Muscle layer of colon (tissue), 2 donors: ENCODE results near the gene SYS1.

Experiments used
- H3K27ac ChIP-seq: one replicate; pipeline ENCODE4 v1.7.0; 2013; ENCODE audit warnings: low read depth, mild to moderate bottlenecking, low read length, moderate library complexity
- H3K27me3 ChIP-seq, 2 donors: one replicate each; pipeline ENCODE4 v1.7.0; 2013; ENCODE audit warnings: low read length in 2 of 2, mild to moderate bottlenecking in 2 of 2; ENCODE audit not compliant: insufficient read depth in 2 of 2, control insufficient read depth in 1 of 2
- H3K36me3 ChIP-seq: one replicate; pipeline ENCODE4 v1.7.0; 2013; ENCODE audit warnings: mild to moderate bottlenecking, low read length; ENCODE audit not compliant: insufficient read depth
- H3K4me1 ChIP-seq: one replicate; pipeline ENCODE4 v1.7.0; 2013; ENCODE audit warnings: mild to moderate bottlenecking, low read length; ENCODE audit not compliant: insufficient read depth
- H3K4me3 ChIP-seq, 2 donors: one replicate each; pipeline ENCODE4 v1.7.0; 2013; ENCODE audit warnings: low read length in 2 of 2, low read depth in 1 of 2, mild to moderate bottlenecking in 1 of 2, moderate library complexity in 1 of 2
- H3K9ac ChIP-seq: one replicate; pipeline ENCODE4 v1.7.0; 2013; ENCODE audit warnings: low read length
- H3K9me3 ChIP-seq: one replicate; pipeline ENCODE4 v1.7.0; 2013; ENCODE audit warnings: mild to moderate bottlenecking, low read length
- donor health status: abdominal sarcoma.
- donor health status: Adenocarcinoma of cecum.

Gene SYS1

DNA sequence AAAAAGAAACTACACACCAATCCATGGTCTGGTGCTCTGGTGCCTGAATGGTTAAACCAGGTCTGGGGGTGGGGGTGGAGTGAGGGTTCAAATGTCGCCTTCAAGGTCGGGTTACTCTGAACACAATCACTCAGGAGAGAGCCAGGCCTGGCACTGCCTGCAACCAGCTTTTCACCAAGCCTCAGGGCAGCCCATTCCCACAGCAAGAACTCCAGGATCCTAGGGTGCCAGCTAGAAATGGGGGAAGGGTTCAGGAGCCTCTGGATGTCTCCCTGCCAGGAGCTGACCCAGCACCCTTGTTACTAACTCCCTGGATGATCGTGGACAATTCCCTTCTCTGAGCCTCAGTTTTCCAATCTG is 21.4 kb upstream of the SYS1 start:
- Histone ChIP-seq H3K4me3 (peak overlapping the region in 1 of 2 donors; percentile 90), H3K36me3 (peaks cover 14% of the 10 kb centered on the region), H3K9me3 (no peaks in the 10 kb centered on the region), H3K27ac (peak overlapping the region; percentile 89), H3K4me1 (peaks cover 94% of the 10 kb centered on the region), H3K27me3 (no peaks in the 10 kb centered on the region), H3K9ac (peak overlapping the region; percentile 59)

DNA sequence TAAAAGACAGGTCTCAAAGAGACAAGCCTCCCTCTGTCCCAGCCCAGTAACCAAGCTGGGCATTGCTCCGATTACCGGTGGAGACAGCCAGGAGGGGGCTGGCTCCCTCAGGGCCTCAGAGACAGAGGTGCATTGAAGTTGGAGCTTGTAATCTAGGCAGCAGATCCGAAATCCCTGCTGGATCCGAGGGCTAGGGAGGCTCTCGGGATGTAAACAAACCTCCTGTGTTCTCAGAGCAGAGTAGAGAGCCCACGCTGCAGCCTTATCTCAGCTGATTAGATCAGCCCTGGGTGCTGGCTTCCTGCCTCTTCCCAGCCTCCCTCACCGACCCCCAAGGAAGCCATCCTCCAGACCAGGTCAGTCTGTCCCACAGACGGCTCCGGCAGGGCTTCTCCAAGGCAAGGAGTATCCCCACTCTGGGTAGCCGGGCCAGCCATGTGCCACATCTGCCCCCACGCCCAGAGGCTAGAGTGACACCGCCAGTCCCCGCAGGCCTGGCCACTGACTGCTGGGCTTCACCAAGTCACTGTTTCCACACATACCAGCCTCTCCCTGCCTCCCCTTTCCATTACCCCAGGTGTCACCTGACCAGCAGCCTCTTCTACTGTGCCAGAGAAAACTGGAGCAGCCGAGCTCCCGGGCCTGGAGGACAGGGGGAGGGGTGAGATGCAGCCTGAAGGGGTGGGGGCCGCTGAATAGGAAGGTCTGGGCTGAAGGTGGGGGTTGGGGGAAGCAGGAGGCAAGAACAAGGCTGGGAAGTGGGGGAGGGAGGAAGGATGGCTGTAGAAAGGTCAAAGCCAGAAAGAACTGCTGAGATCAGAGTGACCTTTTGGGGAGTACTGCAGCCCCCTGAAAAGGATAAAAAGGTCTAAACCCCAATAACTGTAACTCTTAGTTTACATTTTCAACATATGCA is 20.8 kb upstream of the SYS1 start:
- Histone ChIP-seq H3K27ac (peak overlapping the region; percentile 89), H3K4me1 (peaks cover 89% of the 10 kb centered on the region), H3K36me3 (peaks cover 14% of the 10 kb centered on the region), H3K4me3 (peak overlapping the region in 1 of 2 donors; percentile 90), H3K9ac (peak overlapping the region; percentile 59), H3K9me3 (no peaks in the 10 kb centered on the region), H3K27me3 (no peaks in the 10 kb centered on the region)

DNA sequence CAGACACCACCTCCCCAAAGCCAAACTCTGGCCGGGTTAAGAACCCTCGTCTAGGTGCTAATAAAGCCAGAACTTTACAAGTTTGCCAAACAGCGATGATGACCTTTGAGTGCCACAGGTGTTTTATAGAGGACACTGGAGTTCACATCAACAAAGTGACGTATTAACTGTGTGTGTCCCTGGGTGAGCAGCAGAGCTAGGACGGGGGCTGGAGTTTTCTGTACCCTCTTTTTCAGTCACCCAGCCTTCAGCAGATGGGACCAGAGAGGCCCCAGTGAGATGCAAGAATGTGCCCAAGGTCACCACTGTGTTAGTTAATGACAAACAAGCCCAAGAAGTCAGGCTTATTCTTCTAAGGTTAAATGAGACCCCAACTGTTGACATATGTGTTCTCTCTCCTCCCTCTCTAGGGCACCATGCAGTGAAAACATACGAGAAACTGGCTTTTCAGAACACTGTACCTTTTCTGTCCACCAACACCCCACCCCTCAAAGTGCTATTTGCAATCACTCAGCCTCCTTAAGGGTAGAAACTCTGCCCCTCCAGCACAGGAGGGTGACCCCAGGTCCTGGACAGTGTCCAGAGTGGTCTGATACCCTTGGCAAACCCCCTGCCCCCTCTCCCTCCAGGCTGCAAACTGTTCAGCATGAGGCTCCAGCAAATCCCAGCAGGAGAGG is 20.0 kb upstream of the SYS1 start:
- Histone ChIP-seq H3K27ac (peak overlapping the region; percentile 89), H3K4me1 (peaks cover 81% of the 10 kb centered on the region), H3K27me3 (no peaks in the 10 kb centered on the region), H3K36me3 (peaks cover 14% of the 10 kb centered on the region), H3K4me3 (peak overlapping the region in 1 of 2 donors; percentile 90), H3K9me3 (no peaks in the 10 kb centered on the region), H3K9ac (peak overlapping the region; percentile 59)

DNA sequence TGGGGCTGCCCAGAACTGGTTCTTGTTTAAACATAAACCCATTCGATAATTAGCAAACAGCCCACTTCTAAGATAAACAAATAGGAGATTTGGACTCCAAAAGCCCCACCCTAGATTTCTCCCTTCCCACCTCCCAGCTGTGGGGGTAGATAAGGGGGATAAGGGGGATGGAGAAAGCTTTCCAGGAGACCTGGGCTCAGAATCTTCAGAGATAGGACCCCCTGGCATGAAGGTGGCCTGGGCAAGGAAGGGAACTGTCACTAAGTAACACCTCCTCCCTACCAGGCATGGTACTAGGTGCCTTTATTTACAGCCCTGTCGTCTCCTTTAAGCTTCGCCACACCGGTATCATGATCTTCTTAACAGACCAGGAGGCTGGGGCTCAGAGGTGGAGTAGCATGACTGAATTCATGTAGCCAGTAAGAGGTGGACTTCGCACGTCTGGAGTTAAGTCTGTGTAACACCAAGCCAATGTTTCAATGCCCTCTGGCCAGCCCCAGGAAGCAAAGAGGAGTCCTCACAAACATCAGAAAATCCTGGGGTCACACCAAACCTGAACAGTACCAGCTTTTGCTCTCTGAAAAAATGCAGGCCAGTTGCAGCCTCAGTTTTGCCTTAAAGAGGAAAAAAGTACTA is 19.3 kb upstream of the SYS1 start:
- peaks cover 77% of the 10 kb centered on the region for H3K4me1 ChIP-seq
- peak overlapping the region; percentile 59 for H3K9ac ChIP-seq
- H3K27ac ChIP-seq, result peak overlapping the region; percentile 89
- H3K36me3 ChIP-seq, result peaks cover 14% of the 10 kb centered on the region
- peak overlapping the region; percentile 0 to 90 for H3K4me3 ChIP-seq
- H3K27me3 ChIP-seq, result no peaks in the 10 kb centered on the region
- no peaks in the 10 kb centered on the region for H3K9me3 ChIP-seq

DNA sequence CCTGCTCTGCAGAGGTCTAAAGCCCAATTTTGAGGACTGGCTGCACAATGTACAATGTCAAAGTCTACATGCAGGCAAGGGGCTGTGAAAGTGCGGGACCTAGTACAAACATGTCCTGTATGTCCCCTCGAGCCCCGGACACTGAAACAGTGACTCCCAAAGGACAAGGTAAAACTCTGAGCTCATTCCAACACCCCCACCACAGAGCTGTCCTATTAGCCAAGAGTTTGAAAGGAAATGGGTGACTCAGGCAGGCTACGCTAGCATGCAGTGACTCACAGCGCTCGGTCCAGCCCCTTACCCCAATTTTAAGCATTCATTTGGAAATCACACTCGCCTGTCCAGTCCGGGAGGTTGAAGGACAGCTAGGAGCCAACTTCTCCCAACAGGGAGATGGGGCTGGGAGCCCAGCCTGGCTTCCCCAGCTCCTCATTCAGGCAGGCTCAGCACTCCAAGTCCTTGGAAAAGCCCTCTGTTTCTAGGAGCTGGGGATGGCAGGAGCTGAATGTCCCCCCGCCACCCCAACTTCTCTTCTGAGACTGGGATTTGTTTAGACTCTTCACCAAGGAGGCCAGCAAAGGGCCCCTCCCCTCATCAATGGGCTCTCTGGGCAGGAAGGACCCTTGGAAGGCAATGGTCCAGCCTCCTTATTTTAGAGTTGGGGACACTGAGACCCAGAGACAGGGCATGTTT is 18.6 kb upstream of the SYS1 start:
- Histone ChIP-seq H3K9me3 (no peaks in the 10 kb centered on the region), H3K27me3 (no peaks in the 10 kb centered on the region), H3K27ac (peak overlapping the region; percentile 89), H3K4me3 (peak overlapping the region; percentile 18 to 90), H3K4me1 (peaks cover 76% of the 10 kb centered on the region), H3K36me3 (peaks cover 14% of the 10 kb centered on the region), H3K9ac (peak overlapping the region; percentile 59)

GRCh38 chr20:45345104-45345936 is 17.6 kb upstream of the SYS1 start:
- peak overlapping the region; percentile 100 for H3K9ac ChIP-seq
- H3K27ac ChIP-seq, result peak overlapping the region; percentile 89
- no peaks in the 10 kb centered on the region for H3K27me3 ChIP-seq
- H3K4me3 ChIP-seq, result peak overlapping the region in 1 of 2 donors; percentile 90
- peaks cover 9% of the 10 kb centered on the region for H3K36me3 ChIP-seq
- H3K9me3 ChIP-seq, result no peaks in the 10 kb centered on the region
- peaks cover 69% of the 10 kb centered on the region for H3K4me1 ChIP-seq

DNA sequence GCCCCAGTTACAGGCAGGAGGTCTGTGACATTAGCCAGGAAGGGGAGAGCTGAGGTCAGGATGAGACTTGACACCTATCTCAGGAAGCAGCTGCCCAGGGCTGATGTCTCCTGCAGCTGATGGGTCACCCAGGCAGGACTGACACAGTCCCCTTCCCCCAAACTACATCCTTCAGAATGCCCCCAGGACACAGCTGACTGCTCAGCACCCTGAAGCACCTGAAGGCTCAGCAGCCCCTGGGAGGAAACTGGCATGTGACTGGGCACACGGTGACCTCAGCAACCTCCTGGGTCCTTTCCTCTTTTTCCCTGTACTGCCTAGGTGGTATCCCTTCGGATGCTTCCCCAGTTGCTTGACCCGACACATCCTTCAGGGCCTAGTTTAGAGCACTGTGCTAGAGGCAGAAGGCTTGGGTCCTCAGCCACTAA is 16.7 kb upstream of the SYS1 start:
- peak overlapping the region; percentile 86 for H3K27ac ChIP-seq
- no peaks in the 10 kb centered on the region for H3K27me3 ChIP-seq
- H3K36me3 ChIP-seq, result no peaks in the 10 kb centered on the region
- no peaks in the 10 kb centered on the region for H3K9me3 ChIP-seq
- peak overlapping the region; percentile 100 for H3K9ac ChIP-seq
- H3K4me1 ChIP-seq, result peaks cover 59% of the 10 kb centered on the region
- H3K4me3 ChIP-seq, result peak overlapping the region; percentile 90 to 92

DNA sequence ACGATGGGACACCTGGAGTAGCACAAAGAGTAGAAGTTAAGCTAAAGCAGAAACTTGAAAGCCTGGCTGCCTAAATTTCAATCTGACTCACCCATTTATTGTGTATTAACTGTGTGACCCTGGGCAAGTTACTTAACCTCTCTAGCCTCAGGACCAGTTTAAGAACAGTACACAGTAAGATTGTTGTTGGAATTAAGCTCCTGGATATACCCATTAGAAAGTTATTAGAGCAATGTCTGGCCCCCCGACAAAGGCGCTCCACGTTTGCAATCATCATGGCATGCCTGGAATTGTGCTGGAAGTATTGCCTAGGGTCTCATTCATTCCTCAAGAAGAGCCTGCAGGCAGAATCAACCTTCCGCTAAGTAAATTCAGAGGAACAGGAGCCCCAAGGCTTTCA is 16.1 kb upstream of the SYS1 start:
- Histone ChIP-seq H3K9ac (peak overlapping the region; percentile 100), H3K27me3 (no peaks in the 10 kb centered on the region), H3K4me3 (peak overlapping the region; percentile 90 to 92), H3K27ac (peak overlapping the region; percentile 86), H3K4me1 (peaks cover 54% of the 10 kb centered on the region), H3K36me3 (no peaks in the 10 kb centered on the region), H3K9me3 (no peaks in the 10 kb centered on the region)

GRCh38 chr20:45347297-45347935 is 15.5 kb upstream of the SYS1 start:
- no peaks in the 10 kb centered on the region for H3K27me3 ChIP-seq
- H3K36me3 ChIP-seq, result no peaks in the 10 kb centered on the region
- peak overlapping the region; percentile 90 to 92 for H3K4me3 ChIP-seq
- H3K9me3 ChIP-seq, result no peaks in the 10 kb centered on the region
- H3K27ac ChIP-seq, result peak overlapping the region; percentile 86
- H3K4me1 ChIP-seq, result peaks cover 48% of the 10 kb centered on the region
- peak overlapping the region; percentile 100 for H3K9ac ChIP-seq
